Muscle layer of duodenum (tissue), 2 donors: ENCODE measurements around the gene CEP83.

Experiments used
- H3K27ac ChIP-seq: one replicate; pipeline ENCODE4 v1.7.0; 2013; ENCODE audit warnings: mild to moderate bottlenecking, low read length
- H3K27me3 ChIP-seq: one replicate; pipeline ENCODE4 v1.7.0; 2013; ENCODE audit warnings: low read depth, mild to moderate bottlenecking, control low read depth, low read length
- H3K36me3 ChIP-seq, 2 donors: one replicate each; pipeline ENCODE4 v1.7.0; 2013; ENCODE audit warnings: low read length in 2 of 2, control low read depth in 1 of 2, mild to moderate bottlenecking in 1 of 2; ENCODE audit not compliant: insufficient read depth in 2 of 2, control insufficient read depth in 1 of 2
- H3K4me1 ChIP-seq, 2 donors: one replicate each; pipeline ENCODE4 v1.7.0; 2013; ENCODE audit warnings: low read length in 2 of 2, mild to moderate bottlenecking in 2 of 2, control low read depth in 1 of 2, moderate library complexity in 1 of 2; ENCODE audit not compliant: insufficient read depth in 2 of 2, control insufficient read depth in 1 of 2
- H3K4me3 ChIP-seq, 2 donors: one replicate each; pipeline ENCODE4 v1.7.0; 2013; ENCODE audit warnings: low read length in 2 of 2, low read depth in 1 of 2, mild to moderate bottlenecking in 1 of 2
- H3K9me3 ChIP-seq, 2 donors: one replicate each; pipeline ENCODE4 v1.7.0; 2013; ENCODE audit warnings: low read length in 2 of 2, control low read depth in 1 of 2, mild to moderate bottlenecking in 1 of 2; ENCODE audit not compliant: control insufficient read depth in 1 of 2
- donor health status: healthy.

CEP83 gene

GRCh38 chr12:94377599-94377998 lies 82.1 kb downstream of the CEP83 start:
- H3K27ac ChIP-seq = no peak overlapping the region
- no peaks in the 10 kb centered on the region for H3K4me1 ChIP-seq
- H3K4me3 ChIP-seq = no peak overlapping the region
- no peaks in the 10 kb centered on the region for H3K9me3 ChIP-seq
- peaks cover 3 to 4% of the 10 kb centered on the region in 2 donors for H3K36me3 ChIP-seq
- H3K27me3 ChIP-seq = no peaks in the 10 kb centered on the region

- Histone ChIP-seq H3K4me1 (no peaks in the 10 kb centered on the region), H3K4me3 (no peak overlapping the region), H3K36me3 (peaks cover 0 to 4% of the 10 kb centered on the region in 2 donors), H3K27me3 (no peaks in the 10 kb centered on the region), H3K27ac (no peak overlapping the region), H3K9me3 (no peaks in the 10 kb centered on the region)
These were observed 85.5 kb downstream of the CEP83 start for GRCh38 chr12:94374124-94374523.

- no peaks in the 10 kb centered on the region for H3K9me3 ChIP-seq
- H3K27me3 ChIP-seq = no peaks in the 10 kb centered on the region
- no peak overlapping the region for H3K4me3 ChIP-seq
- H3K4me1 ChIP-seq = no peaks in the 10 kb centered on the region
- no peak overlapping the region for H3K27ac ChIP-seq
- H3K36me3 ChIP-seq = no peaks in the 10 kb centered on the region
These were observed 87.2 kb downstream of the CEP83 start for GRCh38 chr12:94372461-94372860.

GRCh38 chr12:94362653-94363052 lies 97.0 kb downstream of the CEP83 start:
- peaks cover 0 to 27% of the 10 kb centered on the region in 2 donors for H3K36me3 ChIP-seq
- H3K4me3 ChIP-seq = no peak overlapping the region
- H3K27ac ChIP-seq = no peak overlapping the region
- peaks cover 8 to 16% of the 10 kb centered on the region in 2 donors for H3K9me3 ChIP-seq
- no peaks in the 10 kb centered on the region for H3K4me1 ChIP-seq
- no peaks in the 10 kb centered on the region for H3K27me3 ChIP-seq

GRCh38 chr12:94359761-94360160 lies 99.9 kb downstream of the CEP83 start:
- Histone ChIP-seq H3K4me1 (no peaks in the 10 kb centered on the region), H3K4me3 (no peak overlapping the region), H3K27ac (no peak overlapping the region), H3K9me3 (peaks cover 8 to 16% of the 10 kb centered on the region in 2 donors), H3K27me3 (no peaks in the 10 kb centered on the region), H3K36me3 (peaks cover 0 to 20% of the 10 kb centered on the region in 2 donors)

- no peaks in the 10 kb centered on the region for H3K27me3 ChIP-seq
- H3K27ac ChIP-seq = no peak overlapping the region
- H3K4me1 ChIP-seq = no peaks in the 10 kb centered on the region
- peaks cover 26 to 39% of the 10 kb centered on the region in 2 donors for H3K9me3 ChIP-seq
- H3K4me3 ChIP-seq = no peak overlapping the region
- peaks cover 5 to 36% of the 10 kb centered on the region in 2 donors for H3K36me3 ChIP-seq
These were observed 106.5 kb downstream of the CEP83 start for GRCh38 chr12:94353130-94353529.

- H3K4me1 ChIP-seq = no peaks in the 10 kb centered on the region
- H3K27me3 ChIP-seq = no peaks in the 10 kb centered on the region
- H3K27ac ChIP-seq = no peak overlapping the region
- H3K4me3 ChIP-seq = no peak overlapping the region
- H3K9me3 ChIP-seq = no peaks in the 10 kb centered on the region
- H3K36me3 ChIP-seq = peaks cover 0 to 5% of the 10 kb centered on the region in 2 donors
These were observed 119.1 kb downstream of the CEP83 start for GRCh38 chr12:94340573-94340972.

- Histone ChIP-seq H3K4me3 (no peak overlapping the region), H3K9me3 (no peaks in the 10 kb centered on the region), H3K4me1 (no peaks in the 10 kb centered on the region), H3K27me3 (no peaks in the 10 kb centered on the region), H3K27ac (no peak overlapping the region), H3K36me3 (no peaks in the 10 kb centered on the region)
These were observed 121.5 kb downstream of the CEP83 start for GRCh38 chr12:94338006-94338794.

GRCh38 chr12:94336211-94336925 lies 123.3 kb downstream of the CEP83 start:
- Histone ChIP-seq H3K27me3 (no peaks in the 10 kb centered on the region), H3K27ac (no peak overlapping the region), H3K9me3 (no peaks in the 10 kb centered on the region), H3K4me1 (no peaks in the 10 kb centered on the region), H3K4me3 (no peak overlapping the region), H3K36me3 (no peaks in the 10 kb centered on the region)

GRCh38 chr12:94333396-94333795 lies 126.3 kb downstream of the CEP83 start:
- Histone ChIP-seq H3K27me3 (no peaks in the 10 kb centered on the region), H3K4me1 (no peaks in the 10 kb centered on the region), H3K9me3 (no peaks in the 10 kb centered on the region), H3K27ac (no peak overlapping the region), H3K36me3 (no peaks in the 10 kb centered on the region), H3K4me3 (no peak overlapping the region)

GRCh38 chr12:94329366-94329765 lies 130.3 kb downstream of the CEP83 start:
- no peaks in the 10 kb centered on the region for H3K9me3 ChIP-seq
- no peaks in the 10 kb centered on the region for H3K36me3 ChIP-seq
- no peak overlapping the region for H3K27ac ChIP-seq
- H3K4me3 ChIP-seq = no peak overlapping the region
- no peaks in the 10 kb centered on the region for H3K4me1 ChIP-seq
- H3K27me3 ChIP-seq = no peaks in the 10 kb centered on the region
